HepG2 (cell line): ENCODE measurements around the gene ITGAV. TPM values are rescaled to one million over a fixed set of nuclear protein-coding genes. Genes with fewer than 3 reads are reported as not detected.

Experiments used
- GATAD2A ChIP-seq: IDR thresholded peaks from 2 replicates; pipeline ENCODE4 v1.6.1; 2016
- HCFC1 ChIP-seq: fragments of 150-350 bp; IDR thresholded peaks from 2 replicates; pipeline ENCODE4 v1.6.1; 2014; ENCODE audit warnings: low read depth, low read length
- HNRNPH1 ChIP-seq: fragments of 200-400 bp; formaldehyde crosslinking; optimal IDR thresholded peaks from 2 replicates; pipeline ENCODE3; 2017; ENCODE audit warnings: mild to moderate bottlenecking, low read depth, low read length
- HOXA3 ChIP-seq: sonication (generic); formaldehyde crosslinking; IDR thresholded peaks from 2 replicates; pipeline ENCODE4 v1.5.0; 2020; ENCODE audit warnings: missing genetic modification reagents
- ISL2 ChIP-seq: sonication (generic); formaldehyde crosslinking; IDR thresholded peaks from 2 replicates; pipeline ENCODE4 v1.5.0; 2020; ENCODE audit warnings: missing genetic modification reagents
- MIER2 ChIP-seq: IDR thresholded peaks from 2 replicates; pipeline ENCODE4 v1.6.1; 2016; ENCODE audit warnings: missing biosample characterization, missing genetic modification reagents
- NFIC ChIP-seq: IDR thresholded peaks from 2 replicates; pipeline ENCODE4 v1.6.1; 2012; ENCODE audit warnings: mild to moderate bottlenecking, low read length, inconsistent platforms
- NFYC ChIP-seq: IDR thresholded peaks from 2 replicates; pipeline ENCODE4 v1.6.1; 2016; ENCODE audit warnings: missing genetic modification reagents, missing compliant biosample characterization
- PHF8 ChIP-seq: sonication (generic); formaldehyde crosslinking; IDR thresholded peaks from 2 replicates; pipeline ENCODE4 v1.5.0; 2020; ENCODE audit warnings: missing genetic modification reagents
- PITX1 ChIP-seq: sonication (generic); formaldehyde crosslinking; IDR thresholded peaks from 2 replicates; pipeline ENCODE4 v1.5.1; 2020; ENCODE audit warnings: mild to moderate bottlenecking, missing genetic modification reagents
- YEATS2 ChIP-seq: sonication (generic); formaldehyde crosslinking; IDR thresholded peaks from 2 replicates; pipeline ENCODE4 v1.4.0; 2020; ENCODE audit warnings: missing genetic modification reagents, borderline replicate concordance
- ZNF589 ChIP-seq: sonication (generic); formaldehyde crosslinking; conservative IDR thresholded peaks from 2 replicates; pipeline ENCODE4 v1.8.0; 2022; ENCODE audit warnings: mild to moderate bottlenecking, moderate library complexity, missing genetic modification reagents
- ZNF792 ChIP-seq: IDR thresholded peaks from 2 replicates; pipeline ENCODE4 v1.6.1; 2016
- ZNF839 ChIP-seq: sonication (generic); formaldehyde crosslinking; IDR thresholded peaks from 2 replicates; pipeline ENCODE4 v1.4.0; 2020; ENCODE audit warnings: missing genetic modification reagents, mild to moderate bottlenecking, borderline replicate concordance
- polyA plus RNA-seq, 8 experiments: library from polyadenylated mRNA; depleted of rRNA in 3 of 8; stranded (reverse) in 7 of 8; unstranded in 1 of 8; fragments of >200 nt; fragmentation: Illumina TruSeq in 4 of 8; extraction: Trizol in 4 of 8; gene quantifications; 2 replicates each; pipeline versions ENCODE4 v1.2.1 to v1.2.3, GENCODE V29; 2011 to 2016; ENCODE audit warnings: low read depth in 4 of 8, missing spikeins in 1 of 8, mixed read lengths in 1 of 8; ENCODE audit not compliant: insufficient read depth in 1 of 8
- total RNA-seq, 5 experiments: library from RNA; depleted of rRNA; stranded (reverse); fragments of >200 nt; fragmentation: Illumina TruSeq; extraction: Trizol; gene quantifications; 2 replicates each; pipeline ENCODE4 v1.2.3, GENCODE V29; 2016; ENCODE audit warnings: low read depth in 1 of 5
- TF ChIP-seq, protein P1 (sequence below), 2 experiments: fragments of 450-650 bp in 1 of 2; sonication (generic) in 1 of 2; formaldehyde crosslinking in 1 of 2; IDR thresholded peaks; 2 replicates each; pipeline versions ENCODE4 v1.6.1 to v1.8.0; 2016 to 2022; ENCODE audit warnings: antibody characterized with exemption in 1 of 2, mild to moderate bottlenecking in 1 of 2, missing genetic modification reagents in 1 of 2
- TF ChIP-seq, protein P2 (sequence below): sonication (generic); formaldehyde crosslinking; IDR thresholded peaks from 2 replicates; pipeline ENCODE4 v1.8.0; 2022; ENCODE audit warnings: mild to moderate bottlenecking, missing genetic modification reagents, borderline replicate concordance
- TF ChIP-seq, protein P3 (sequence below): sonication (generic); formaldehyde crosslinking; IDR thresholded peaks from 2 replicates; pipeline ENCODE4 v1.4.0; 2020; ENCODE audit warnings: mild to moderate bottlenecking, low read depth, missing genetic modification reagents
- TF ChIP-seq, protein P4 (sequence below): IDR thresholded peaks from 2 replicates; pipeline ENCODE4 v1.6.1; 2016; ENCODE audit warnings: missing biosample characterization, missing genetic modification reagents, low read depth

ITGAV gene
- total and polyA plus RNA-seq, 2 of the 13 experiments (the other 11 are each of a cell fraction or from before 2014, with no cell fraction given): 59.1 to 60.4 TPM

DNA sequence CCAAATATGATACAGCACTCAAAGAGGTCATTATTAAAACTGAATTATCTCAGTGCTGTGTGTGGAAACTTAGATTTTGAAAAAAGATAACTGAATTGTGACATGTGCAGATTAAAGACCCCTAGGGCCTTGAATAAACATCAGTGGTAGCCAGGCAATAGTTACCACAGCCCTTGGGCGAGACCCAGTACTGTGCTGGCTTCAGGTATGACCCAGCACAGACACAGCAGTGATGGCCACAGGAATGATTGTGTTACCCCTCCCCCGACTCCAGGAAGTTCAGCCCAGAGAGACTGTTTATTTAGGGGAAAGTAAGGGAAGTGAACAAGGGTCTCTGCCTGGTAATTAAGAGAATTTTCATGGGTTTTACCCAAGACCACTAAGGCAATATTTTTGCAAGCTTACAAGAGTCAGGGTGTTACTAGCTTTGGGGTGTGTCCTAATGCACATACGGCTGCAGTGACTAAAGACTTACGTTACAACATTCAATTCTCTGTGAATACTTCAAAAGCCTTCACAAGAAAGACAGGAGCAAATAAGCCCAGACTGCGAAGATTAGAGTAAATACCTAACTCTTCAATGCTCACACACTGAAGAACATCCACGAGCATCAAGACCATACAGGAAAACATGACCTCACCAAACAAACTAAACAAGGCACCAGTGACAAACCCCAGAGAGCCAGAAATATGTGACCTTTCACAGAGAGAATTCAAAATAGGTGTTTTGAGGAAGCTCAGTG, 28.2 kb upstream of the ITGAV start (continued):
- TF ChIP-seq, protein P1, sequence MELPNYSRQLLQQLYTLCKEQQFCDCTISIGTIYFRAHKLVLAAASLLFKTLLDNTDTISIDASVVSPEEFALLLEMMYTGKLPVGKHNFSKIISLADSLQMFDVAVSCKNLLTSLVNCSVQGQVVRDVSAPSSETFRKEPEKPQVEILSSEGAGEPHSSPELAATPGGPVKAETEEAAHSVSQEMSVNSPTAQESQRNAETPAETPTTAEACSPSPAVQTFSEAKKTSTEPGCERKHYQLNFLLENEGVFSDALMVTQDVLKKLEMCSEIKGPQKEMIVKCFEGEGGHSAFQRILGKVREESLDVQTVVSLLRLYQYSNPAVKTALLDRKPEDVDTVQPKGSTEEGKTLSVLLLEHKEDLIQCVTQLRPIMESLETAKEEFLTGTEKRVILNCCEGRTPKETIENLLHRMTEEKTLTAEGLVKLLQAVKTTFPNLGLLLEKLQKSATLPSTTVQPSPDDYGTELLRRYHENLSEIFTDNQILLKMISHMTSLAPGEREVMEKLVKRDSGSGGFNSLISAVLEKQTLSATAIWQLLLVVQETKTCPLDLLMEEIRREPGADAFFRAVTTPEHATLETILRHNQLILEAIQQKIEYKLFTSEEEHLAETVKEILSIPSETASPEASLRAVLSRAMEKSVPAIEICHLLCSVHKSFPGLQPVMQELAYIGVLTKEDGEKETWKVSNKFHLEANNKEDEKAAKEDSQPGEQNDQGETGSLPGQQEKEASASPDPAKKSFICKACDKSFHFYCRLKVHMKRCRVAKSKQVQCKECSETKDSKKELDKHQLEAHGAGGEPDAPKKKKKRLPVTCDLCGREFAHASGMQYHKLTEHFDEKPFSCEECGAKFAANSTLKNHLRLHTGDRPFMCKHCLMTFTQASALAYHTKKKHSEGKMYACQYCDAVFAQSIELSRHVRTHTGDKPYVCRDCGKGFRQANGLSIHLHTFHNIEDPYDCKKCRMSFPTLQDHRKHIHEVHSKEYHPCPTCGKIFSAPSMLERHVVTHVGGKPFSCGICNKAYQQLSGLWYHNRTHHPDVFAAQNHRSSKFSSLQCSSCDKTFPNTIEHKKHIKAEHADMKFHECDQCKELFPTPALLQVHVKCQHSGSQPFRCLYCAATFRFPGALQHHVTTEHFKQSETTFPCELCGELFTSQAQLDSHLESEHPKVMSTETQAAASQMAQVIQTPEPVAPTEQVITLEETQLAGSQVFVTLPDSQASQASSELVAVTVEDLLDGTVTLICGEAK (IDR thresholded peaks at IDR 0.05): no peak
- TF ChIP-seq, protein P1 (CRISPR knock-in tag; IDR thresholded peaks at IDR 0.05): no peak
- TF ChIP-seq NFIC (0 out of 2 replicates have a peak, but pooled peaks have one; percentile 15), YEATS2 (CRISPR knock-in tag) (no peak), ISL2 (CRISPR knock-in tag) (peak; percentile 30; the same call in 1 of the 2 replicates), PITX1 (CRISPR knock-in tag) (no peak), ZNF589 (no peak), MIER2 (CRISPR knock-in tag) (no peak), PHF8 (CRISPR knock-in tag) (no peak), HNRNPH1 (no peak), ZNF792 (CRISPR knock-in tag) (0 out of 2 replicates have a peak, but pooled peaks have one; percentile 49), HCFC1 (no peak), GATAD2A (CRISPR knock-in tag) (no peak), HOXA3 (peak; percentile 31; the same call in 1 of the 2 replicates), ZNF839 (CRISPR knock-in tag) (no peak), NFYC (CRISPR knock-in tag) (no peak)
- TF ChIP-seq, protein P2, sequence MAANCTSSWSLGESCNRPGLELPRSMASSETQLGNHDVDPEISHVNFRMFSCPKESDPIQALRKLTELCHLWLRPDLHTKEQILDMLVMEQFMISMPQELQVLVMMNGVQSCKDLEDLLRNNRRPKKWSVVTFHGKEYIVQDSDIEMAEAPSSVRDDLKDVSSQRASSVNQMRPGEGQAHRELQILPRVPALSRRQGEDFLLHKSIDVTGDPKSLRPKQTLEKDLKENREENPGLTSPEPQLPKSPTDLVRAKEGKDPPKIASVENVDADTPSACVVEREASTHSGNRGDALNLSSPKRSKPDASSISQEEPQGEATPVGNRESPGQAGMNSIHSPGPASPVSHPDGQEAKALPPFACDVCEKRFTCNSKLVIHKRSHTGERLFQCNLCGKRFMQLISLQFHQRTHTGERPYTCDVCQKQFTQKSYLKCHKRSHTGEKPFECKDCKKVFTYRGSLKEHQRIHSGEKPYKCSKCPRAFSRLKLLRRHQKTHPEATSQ (CRISPR knock-in tag): no peak
- TF ChIP-seq, protein P3, sequence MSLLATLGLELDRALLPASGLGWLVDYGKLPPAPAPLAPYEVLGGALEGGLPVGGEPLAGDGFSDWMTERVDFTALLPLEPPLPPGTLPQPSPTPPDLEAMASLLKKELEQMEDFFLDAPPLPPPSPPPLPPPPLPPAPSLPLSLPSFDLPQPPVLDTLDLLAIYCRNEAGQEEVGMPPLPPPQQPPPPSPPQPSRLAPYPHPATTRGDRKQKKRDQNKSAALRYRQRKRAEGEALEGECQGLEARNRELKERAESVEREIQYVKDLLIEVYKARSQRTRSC: no peak
- TF ChIP-seq, protein P4, sequence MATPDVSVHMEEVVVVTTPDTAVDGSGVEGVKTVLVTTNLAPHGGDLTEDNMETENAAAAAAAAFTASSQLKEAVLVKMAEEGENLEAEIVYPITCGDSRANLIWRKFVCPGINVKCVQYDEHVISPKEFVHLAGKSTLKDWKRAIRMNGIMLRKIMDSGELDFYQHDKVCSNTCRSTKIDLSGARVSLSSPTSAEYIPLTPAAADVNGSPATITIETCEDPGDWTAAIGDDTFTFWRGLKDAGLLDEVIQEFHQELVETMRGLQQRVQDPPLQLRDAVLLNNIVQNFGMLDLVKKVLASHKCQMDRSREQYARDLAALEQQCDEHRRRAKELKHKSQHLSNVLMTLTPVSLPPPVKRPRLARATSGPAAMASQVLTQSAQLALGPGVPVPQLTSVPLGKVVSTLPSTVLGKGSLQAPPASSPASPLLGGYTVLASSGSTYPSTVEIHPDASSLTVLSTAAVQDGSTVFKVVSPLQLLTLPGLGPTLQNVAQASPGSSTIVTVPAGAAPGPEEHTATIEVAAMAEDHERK (CRISPR knock-in tag): no peak
